ENCODE measurements around the gene MPP1. TPM values are rescaled to one million over a fixed set of nuclear protein-coding genes. Genes with fewer than 3 reads are reported as not detected.

The MPP1 gene
- total and polyA plus RNA-seq, 2 donors (not counting 3 experiments of a cell fraction or from before 2014, with no cell fraction given) = 22.1 to 32.3 TPM

GRCh38 chrX:154829926-154830442, 24.7 kb upstream of the MPP1 start:
- Histone ChIP-seq H3K4me1 (ENCODE audit: control insufficient read depth, extremely low read depth, insufficient read depth, low read length) (no peaks in the 10 kb centered on the region), H3K27ac (ENCODE audit: insufficient read depth, low read depth, low read length) (no peak overlapping the region), H4K20me1 (replicated peaks; ENCODE audit: control insufficient read depth, extremely low read depth, insufficient read depth, low read length) (no peaks in the 10 kb centered on the region), H3K9me3 (replicated peaks; ENCODE audit: control insufficient read depth, insufficient read depth, low read length) (no peaks in the 10 kb centered on the region), H2AFZ (ENCODE audit: low read depth, low read length) (no peak overlapping the region), H3K9me1 (replicated peaks; ENCODE audit: control insufficient read depth, extremely low read depth, insufficient read depth, low read length) (no peaks in the 10 kb centered on the region), H3K36me3 (ENCODE audit: control insufficient read depth in 2 of 2, extremely low read depth in 1 of 2, insufficient read depth in 2 of 2, low read length in 2 of 2) (no peaks in the 10 kb centered on the region), H3K4me2 (ENCODE audit: insufficient read depth, low read length) (no peak overlapping the region), H3K79me2 (ENCODE audit: control insufficient read depth, insufficient read depth, low read length) (no peaks in the 10 kb centered on the region), H3K4me3 (replicated peaks in 1 of 3; ENCODE audit: insufficient read depth in 1 of 3, low read depth in 1 of 3, low read length in 3 of 3) (no peak overlapping the region), H3K9ac (replicated peaks; ENCODE audit: extremely low read depth, insufficient read depth, low read length) (no peak overlapping the region), H3K27me3 (ENCODE audit: control insufficient read depth in 2 of 2, insufficient read depth in 2 of 2, low read length in 2 of 2) (peaks cover 1 to 4% of the 10 kb centered on the region in 2 experiments)
- DNase-seq (ENCODE audit: low read depth, low spot score) = no peak
- ChIA-PET CTCF (no interaction called here), POLR2A (no interaction called here)
- dilution Hi-C loops (cut with MboI; ENCODE audit: extremely low pct_ligation_motif_present, low sequenced_read_pairs) = no loop called here
- TF ChIP-seq, protein P1, sequence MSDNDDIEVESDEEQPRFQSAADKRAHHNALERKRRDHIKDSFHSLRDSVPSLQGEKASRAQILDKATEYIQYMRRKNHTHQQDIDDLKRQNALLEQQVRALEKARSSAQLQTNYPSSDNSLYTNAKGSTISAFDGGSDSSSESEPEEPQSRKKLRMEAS (IDR thresholded peaks at IDR 0.05; ENCODE audit: insufficient read depth, insufficient read length) = no peak
- TF ChIP-seq JUN (IDR thresholded peaks at IDR 0.05; ENCODE audit: borderline replicate concordance, insufficient read depth, insufficient read length, low read depth) = no peak
- no peak for TF ChIP-seq POLR2AphosphoS5 (IDR thresholded peaks at IDR 0.05; ENCODE audit: insufficient read depth, low read depth, low read length)
- no peak for TF ChIP-seq FOS (IDR thresholded peaks at IDR 0.05; ENCODE audit: borderline replicate concordance, insufficient read depth, low read length)
- TF ChIP-seq, protein P2, sequence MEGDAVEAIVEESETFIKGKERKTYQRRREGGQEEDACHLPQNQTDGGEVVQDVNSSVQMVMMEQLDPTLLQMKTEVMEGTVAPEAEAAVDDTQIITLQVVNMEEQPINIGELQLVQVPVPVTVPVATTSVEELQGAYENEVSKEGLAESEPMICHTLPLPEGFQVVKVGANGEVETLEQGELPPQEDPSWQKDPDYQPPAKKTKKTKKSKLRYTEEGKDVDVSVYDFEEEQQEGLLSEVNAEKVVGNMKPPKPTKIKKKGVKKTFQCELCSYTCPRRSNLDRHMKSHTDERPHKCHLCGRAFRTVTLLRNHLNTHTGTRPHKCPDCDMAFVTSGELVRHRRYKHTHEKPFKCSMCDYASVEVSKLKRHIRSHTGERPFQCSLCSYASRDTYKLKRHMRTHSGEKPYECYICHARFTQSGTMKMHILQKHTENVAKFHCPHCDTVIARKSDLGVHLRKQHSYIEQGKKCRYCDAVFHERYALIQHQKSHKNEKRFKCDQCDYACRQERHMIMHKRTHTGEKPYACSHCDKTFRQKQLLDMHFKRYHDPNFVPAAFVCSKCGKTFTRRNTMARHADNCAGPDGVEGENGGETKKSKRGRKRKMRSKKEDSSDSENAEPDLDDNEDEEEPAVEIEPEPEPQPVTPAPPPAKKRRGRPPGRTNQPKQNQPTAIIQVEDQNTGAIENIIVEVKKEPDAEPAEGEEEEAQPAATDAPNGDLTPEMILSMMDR (IDR thresholded peaks at IDR 0.05; ENCODE audit: extremely low read depth in 1 of 2, insufficient read depth in 1 of 2, low read depth in 1 of 2, low read length in 2 of 2) = no peak
- no peak for TF ChIP-seq MYC (IDR thresholded peaks at IDR 0.05; ENCODE audit: low read depth, low read length)
- FAIRE-seq = no peak
- intact Hi-C loops (cut with micrococcal nuclease) = no loop called here
- no TSS peak for BruUV-seq (replicated peaks)
